Measurements from ENCODE around the gene RASD2. TPM values are rescaled to one million over a fixed set of nuclear protein-coding genes. Genes with fewer than 3 reads are reported as not detected.

The RASD2 gene
- total RNA-seq, 4 donors from 2014 or later, result 8.5 to 19.7 (median 13.9) TPM

- H3K27me3 ChIP-seq, result no peaks in the 10 kb centered on the region
- no peak overlapping the region for H3K27ac ChIP-seq
- H3K9me3 ChIP-seq, result no peaks in the 10 kb centered on the region
- H3K4me3 ChIP-seq, result no peak overlapping the region
- intact Hi-C loops (cut with DNase I; ENCODE audit: low total_unique reads), result no loop called here
- peaks cover 0 to 4% (median 0%) of the 10 kb centered on the region in 4 donors for H3K4me1 ChIP-seq
- no peak for DNase-seq
- no peaks in the 10 kb centered on the region for H3K36me3 ChIP-seq
- in situ Hi-C loops (cut with MboI; ENCODE audit: low pct_ligation_motif_present in 1 of 4, low pct_unique_long_range_greater_than_20kb in 1 of 4, low sequenced_read_pairs in 3 of 4), result no loop called here
- TF ChIP-seq CTCF (IDR thresholded peaks at IDR 0.05), result no peak
- no peak for TF ChIP-seq POLR2A (IDR thresholded peaks at IDR 0.05)
- TF ChIP-seq EP300 (IDR thresholded peaks at IDR 0.05; ENCODE audit: low read depth), result no peak
- TF ChIP-seq POLR2AphosphoS5 (IDR thresholded peaks at IDR 0.05), result no peak
- WGBS, 2 donors (ENCODE audit: low coverage in 1 of 2), result 59% methylated on average over 15 of the region's 15 CpGs; no CpG with 5 or more reads in 1 of the 2 donors
Observed at GRCh38 chr22:35575116-35575748, 34.6 kb downstream of the RASD2 start.

- intact Hi-C loops (cut with DNase I; ENCODE audit: low total_unique reads) (no loop called here), in situ Hi-C loops (cut with MboI; ENCODE audit: low pct_ligation_motif_present in 1 of 4, low pct_unique_long_range_greater_than_20kb in 1 of 4, low sequenced_read_pairs in 3 of 4) (no loop called here)
- no peaks in the 10 kb centered on the region for H3K9me3 ChIP-seq
- H3K27ac ChIP-seq, result no peak overlapping the region
- no peaks in the 10 kb centered on the region for H3K27me3 ChIP-seq
- TF ChIP-seq EP300 (IDR thresholded peaks at IDR 0.05; ENCODE audit: low read depth) (no peak), CTCF (IDR thresholded peaks at IDR 0.05) (no peak), POLR2AphosphoS5 (IDR thresholded peaks at IDR 0.05) (no peak), POLR2A (IDR thresholded peaks at IDR 0.05) (no peak)
- H3K4me1 ChIP-seq, result peaks cover 0 to 15% (median 0%) of the 10 kb centered on the region in 4 donors
- no peak for DNase-seq
- 79% methylated on average over 8 of the region's 8 CpGs; no CpG with 5 or more reads in 1 of the 2 donors for WGBS, 2 donors (ENCODE audit: low coverage in 1 of 2)
- no peaks in the 10 kb centered on the region for H3K36me3 ChIP-seq
- H3K4me3 ChIP-seq, result no peak overlapping the region
Observed at GRCh38 chr22:35576671-35577070, 36.0 kb downstream of the RASD2 start.

GRCh38 chr22:35577799-35578659 is 37.4 kb downstream of the RASD2 start:
- no peak overlapping the region for H3K27ac ChIP-seq
- no peak for TF ChIP-seq POLR2A (IDR thresholded peaks at IDR 0.05)
- TF ChIP-seq CTCF (IDR thresholded peaks at IDR 0.05), result no peak
- no peak for TF ChIP-seq POLR2AphosphoS5 (IDR thresholded peaks at IDR 0.05)
- TF ChIP-seq EP300 (IDR thresholded peaks at IDR 0.05; ENCODE audit: low read depth), result no peak
- 87 to 95% methylated on average over 2 of the region's 2 CpGs for WGBS, 2 donors (ENCODE audit: low coverage in 1 of 2)
- H3K9me3 ChIP-seq, result no peaks in the 10 kb centered on the region
- no peak for DNase-seq
- no peaks in the 10 kb centered on the region for H3K27me3 ChIP-seq
- peaks cover 3 to 29% (median 8%) of the 10 kb centered on the region in 4 donors for H3K4me1 ChIP-seq
- H3K4me3 ChIP-seq, result no peak overlapping the region
- intact Hi-C loops (cut with DNase I; ENCODE audit: low total_unique reads) (no loop called here), in situ Hi-C loops (cut with MboI; ENCODE audit: low pct_ligation_motif_present in 1 of 4, low pct_unique_long_range_greater_than_20kb in 1 of 4, low sequenced_read_pairs in 3 of 4) (no loop called here)
- no peaks in the 10 kb centered on the region for H3K36me3 ChIP-seq

GRCh38 chr22:35578836-35579575 is 38.4 kb downstream of the RASD2 start:
- DNase-seq, result peak; percentile 72
- TF ChIP-seq EP300 (IDR thresholded peaks at IDR 0.05; ENCODE audit: low read depth) (no peak), POLR2AphosphoS5 (IDR thresholded peaks at IDR 0.05) (no peak), POLR2A (IDR thresholded peaks at IDR 0.05) (no peak), CTCF (IDR thresholded peaks at IDR 0.05) (no peak)
- Histone ChIP-seq H3K4me1 (peaks cover 3 to 29% (median 9%) of the 10 kb centered on the region in 4 donors), H3K9me3 (no peaks in the 10 kb centered on the region), H3K27ac (no peak overlapping the region), H3K27me3 (no peaks in the 10 kb centered on the region), H3K36me3 (no peaks in the 10 kb centered on the region), H3K4me3 (no peak overlapping the region)
- in situ Hi-C loops (cut with MboI; ENCODE audit: low pct_ligation_motif_present in 1 of 4, low pct_unique_long_range_greater_than_20kb in 1 of 4, low sequenced_read_pairs in 3 of 4) (no loop called here), intact Hi-C loops (cut with DNase I; ENCODE audit: low total_unique reads) (no loop called here)
- 87 to 100% methylated on average over 2 to 19 of the region's 19 CpGs for WGBS, 2 donors (ENCODE audit: low coverage in 1 of 2)

Data from transverse colon (tissue), 4 donors.